IPS-20b (cell line): Measurements from ENCODE around the gene RAPGEF4.
"Not testable (repeated sequence)": the region's sequence is repeated elsewhere in the genome, so short reads cannot be mapped to it uniquely, and the experiment has no call there.

Experiments used
- H3K27ac ChIP-seq: one replicate; pipeline ENCODE4 v1.5.1; 2013; ENCODE audit warnings: low read length
- H3K27me3 ChIP-seq: 2 replicates; pipeline ENCODE4 v1.6.1; 2013; ENCODE audit warnings: mild to moderate bottlenecking, low read length, inconsistent platforms; ENCODE audit not compliant: insufficient read depth
- H3K36me3 ChIP-seq: 2 replicates; pipeline ENCODE4 v1.6.1; 2013; ENCODE audit warnings: low read depth, mild to moderate bottlenecking, inconsistent platforms, low read length, moderate library complexity; ENCODE audit not compliant: insufficient read depth
- H3K4me1 ChIP-seq: 2 replicates; pipeline ENCODE4 v1.6.1; 2013; ENCODE audit warnings: mild to moderate bottlenecking, control low read depth, inconsistent platforms, low read length, moderate library complexity; ENCODE audit not compliant: insufficient read depth
- H3K4me3 ChIP-seq: 2 replicates; pipeline ENCODE4 v1.5.1; 2013; ENCODE audit warnings: mild to moderate bottlenecking, low read length, inconsistent platforms
- H3K9ac ChIP-seq: 2 replicates; pipeline ENCODE4 v1.6.1; 2013; ENCODE audit warnings: low read depth, mild to moderate bottlenecking, inconsistent platforms, low read length, moderate library complexity
- H3K9me3 ChIP-seq: 2 replicates; pipeline ENCODE4 v1.6.1; 2013; ENCODE audit warnings: mild to moderate bottlenecking, low read depth, low read length, inconsistent platforms; ENCODE audit not compliant: insufficient read depth

Gene RAPGEF4

DNA sequence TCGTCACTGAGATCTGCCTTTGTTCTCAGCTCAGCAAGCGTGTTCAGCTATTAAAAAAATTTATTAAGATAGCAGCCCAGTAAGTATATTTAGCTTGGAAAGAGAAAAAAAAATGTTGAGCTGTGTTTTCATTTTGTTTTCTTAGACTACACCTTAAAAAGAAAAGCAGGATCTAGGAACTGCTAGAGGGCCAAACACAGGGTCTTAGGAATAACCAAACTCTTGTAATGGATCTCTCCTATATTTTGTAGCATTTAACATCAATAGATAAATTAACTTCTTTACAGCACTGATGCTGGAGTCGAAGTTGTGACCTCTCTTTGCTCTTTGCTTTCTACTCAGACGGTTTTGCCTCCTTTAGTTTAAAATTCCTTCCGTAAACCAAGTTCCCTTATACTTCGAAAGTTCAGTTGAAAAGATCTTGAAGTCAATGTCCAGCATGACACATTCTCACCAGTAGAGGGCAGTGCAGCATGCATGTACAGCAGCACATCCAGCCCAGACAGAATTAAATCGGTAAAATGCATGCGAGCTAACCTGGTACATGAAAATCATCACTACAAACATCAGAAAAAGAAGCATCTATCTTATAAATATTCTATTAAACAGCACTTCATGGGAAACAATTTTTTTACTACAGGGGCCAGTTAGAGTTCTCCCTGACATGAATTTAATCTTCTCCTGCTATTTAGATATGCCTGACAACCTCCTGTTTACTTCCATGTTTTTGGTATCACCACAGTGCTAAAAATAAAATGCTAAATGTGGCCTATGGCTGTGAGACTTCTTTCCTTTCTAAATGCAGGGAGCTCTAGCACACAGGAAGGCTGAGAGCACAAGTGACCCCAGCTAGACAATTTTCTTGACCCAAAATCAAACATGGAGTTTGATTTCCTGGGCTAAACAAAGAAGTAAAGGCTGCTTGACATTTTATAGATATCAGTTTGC, 291.8 kb downstream of the RAPGEF4 start:
- H3K4me3 ChIP-seq: no peak overlapping the region
- H3K27ac ChIP-seq: no peak overlapping the region
- H3K4me1 ChIP-seq: peaks cover 4% of the 10 kb centered on the region; the same call in 1 of the 2 replicates
- H3K9me3 ChIP-seq: no peaks in the 10 kb centered on the region
- no peak overlapping the region for H3K9ac ChIP-seq
- no peaks in the 10 kb centered on the region for H3K36me3 ChIP-seq
- no peaks in the 10 kb centered on the region for H3K27me3 ChIP-seq

DNA sequence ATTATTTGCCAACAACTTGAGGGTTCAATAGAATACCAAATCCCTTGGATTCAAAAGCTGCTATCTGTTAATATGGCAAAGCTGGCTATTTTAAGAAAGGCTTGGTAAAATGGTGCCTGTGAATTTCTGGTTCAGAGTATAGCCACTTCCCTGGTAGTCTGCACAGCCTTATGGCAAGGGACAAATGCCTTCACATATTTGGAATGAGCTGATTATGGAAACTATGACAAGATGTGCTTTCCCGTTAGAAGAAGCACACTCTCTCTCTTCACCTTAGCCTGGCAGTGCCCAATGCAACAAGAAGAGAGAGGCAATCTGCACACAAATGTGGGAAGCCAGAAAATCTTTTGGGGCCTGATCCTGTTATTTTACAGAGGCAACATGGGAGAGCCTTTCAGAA, 292.5 kb downstream of the RAPGEF4 start:
- H3K36me3 ChIP-seq: no peaks in the 10 kb centered on the region
- peaks cover 4% of the 10 kb centered on the region; the same call in 1 of the 2 replicates for H3K4me1 ChIP-seq
- H3K9ac ChIP-seq: no peak overlapping the region
- H3K27ac ChIP-seq: no peak overlapping the region
- H3K9me3 ChIP-seq: no peaks in the 10 kb centered on the region
- no peaks in the 10 kb centered on the region for H3K27me3 ChIP-seq
- H3K4me3 ChIP-seq: no peak overlapping the region

DNA sequence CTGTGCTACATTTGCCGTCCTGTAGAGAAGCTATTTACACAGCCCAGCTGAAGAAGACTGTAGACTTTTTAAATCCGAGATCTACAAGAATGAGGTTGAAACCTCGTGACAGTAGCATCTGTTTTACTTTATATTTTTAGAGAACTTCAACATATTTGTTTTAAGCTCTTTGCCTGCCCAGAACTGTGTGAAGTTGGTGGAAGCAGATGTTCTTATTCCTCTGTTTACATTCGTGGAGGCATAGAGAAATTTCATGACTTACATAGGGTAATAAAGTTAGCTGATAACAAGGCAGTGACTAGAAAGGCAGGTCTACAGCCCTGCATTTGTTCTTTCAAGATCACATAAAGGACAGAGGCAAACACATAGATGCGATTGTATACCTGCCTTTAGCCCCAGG, 293.0 kb downstream of the RAPGEF4 start:
- H3K36me3 ChIP-seq: no peaks in the 10 kb centered on the region
- H3K27ac ChIP-seq: no peak overlapping the region
- no peaks in the 10 kb centered on the region for H3K27me3 ChIP-seq
- H3K9me3 ChIP-seq: no peaks in the 10 kb centered on the region
- H3K4me3 ChIP-seq: no peak overlapping the region
- H3K9ac ChIP-seq: no peak overlapping the region
- H3K4me1 ChIP-seq: peaks cover 4% of the 10 kb centered on the region; the same call in 1 of the 2 replicates

DNA sequence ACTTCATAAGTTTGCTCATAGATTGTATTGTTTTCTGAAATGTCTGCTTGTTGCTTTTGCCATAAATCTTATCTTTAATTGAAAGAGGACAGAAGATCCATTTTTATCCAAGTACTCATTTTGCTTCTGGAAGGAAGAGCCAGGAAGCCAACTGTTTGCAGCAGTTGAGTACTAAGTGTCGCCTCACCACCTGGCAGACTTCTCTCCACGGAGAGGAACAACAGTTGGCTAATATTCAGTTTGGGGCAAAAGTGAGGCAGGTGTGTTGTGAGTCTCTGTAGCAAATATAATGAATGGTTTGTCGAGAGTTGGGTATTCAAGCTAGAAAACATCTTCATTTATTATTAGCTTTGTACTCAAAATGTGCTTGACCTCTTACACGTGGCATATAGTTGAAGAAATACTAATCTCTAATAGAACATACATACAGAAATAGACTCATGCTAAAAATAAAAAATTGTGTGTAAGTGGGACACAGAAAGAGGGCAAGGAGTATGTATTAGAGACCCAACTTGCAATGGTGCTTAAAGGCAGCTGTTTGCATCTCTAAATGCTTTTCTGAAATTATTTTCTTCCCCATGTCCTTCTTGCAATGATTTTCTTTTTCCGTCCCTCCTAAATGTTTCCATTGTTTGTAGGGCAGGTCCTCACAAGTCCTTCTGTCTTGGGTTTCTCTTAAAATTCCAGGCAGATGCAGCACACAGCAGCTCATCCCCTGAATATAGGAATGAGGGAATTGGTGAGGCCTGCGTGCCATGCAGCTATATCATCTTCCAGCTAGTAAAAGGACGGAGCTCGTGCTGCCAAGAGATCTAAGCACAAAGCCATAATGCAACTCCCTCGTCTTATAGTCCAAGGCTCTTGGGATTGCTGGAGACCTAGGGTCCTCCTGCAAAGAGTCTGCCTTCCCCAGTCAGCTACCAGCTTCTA, 295.2 kb downstream of the RAPGEF4 start:
- Histone ChIP-seq H3K4me3 (no peak overlapping the region), H3K36me3 (no peaks in the 10 kb centered on the region), H3K4me1 (peaks cover 4% of the 10 kb centered on the region; the same call in 1 of the 2 replicates), H3K27me3 (no peaks in the 10 kb centered on the region), H3K9ac (no peak overlapping the region), H3K27ac (no peak overlapping the region), H3K9me3 (no peaks in the 10 kb centered on the region)

DNA sequence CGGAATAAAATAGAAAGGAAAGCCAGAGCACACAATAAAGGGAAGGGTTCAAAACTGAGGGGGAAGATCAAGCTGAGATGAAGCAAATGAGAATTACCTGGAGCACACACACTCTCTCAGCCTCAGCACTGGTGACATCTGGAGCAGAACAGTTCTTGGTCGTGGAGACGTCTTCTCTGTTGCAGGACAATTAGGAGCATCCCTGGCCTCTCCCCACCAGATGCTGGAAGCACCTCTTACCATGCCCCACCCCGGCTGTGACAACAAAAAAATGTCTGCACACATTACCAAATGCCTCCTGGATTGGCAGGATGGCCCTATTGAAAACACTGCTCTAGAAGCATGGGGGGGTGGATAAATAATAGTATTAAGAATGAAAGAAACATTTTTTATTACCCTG, 296.4 kb downstream of the RAPGEF4 start:
- H3K4me3 ChIP-seq: no peak overlapping the region
- H3K27me3 ChIP-seq: no peaks in the 10 kb centered on the region
- no peaks in the 10 kb centered on the region for H3K9me3 ChIP-seq
- no peaks in the 10 kb centered on the region for H3K36me3 ChIP-seq
- H3K9ac ChIP-seq: no peak overlapping the region
- H3K4me1 ChIP-seq: peaks cover 4% of the 10 kb centered on the region; the same call in 1 of the 2 replicates
- no peak overlapping the region for H3K27ac ChIP-seq

DNA sequence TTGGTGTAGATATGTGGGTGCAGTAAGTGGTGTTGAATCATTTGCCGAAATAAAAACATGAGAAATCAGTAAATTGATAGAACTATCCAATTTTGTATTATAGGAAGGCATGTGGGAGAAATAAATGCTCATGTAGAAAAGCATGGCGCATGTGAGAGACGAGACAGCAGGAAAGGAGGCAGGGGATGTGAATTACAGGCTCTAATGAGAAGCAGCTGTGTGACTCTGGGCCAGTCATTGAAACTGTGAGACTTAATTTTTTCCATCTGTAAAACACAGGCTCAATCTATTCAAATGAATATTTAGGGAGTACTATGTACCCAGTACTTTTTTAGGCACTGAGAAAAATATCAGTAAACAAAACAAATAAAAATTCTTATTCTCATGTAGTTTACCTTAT, 297.4 kb downstream of the RAPGEF4 start:
- Histone ChIP-seq H3K9me3 (no peaks in the 10 kb centered on the region), H3K36me3 (no peaks in the 10 kb centered on the region), H3K27me3 (no peaks in the 10 kb centered on the region), H3K9ac (no peak overlapping the region), H3K4me1 (no peaks in the 10 kb centered on the region), H3K27ac (no peak overlapping the region), H3K4me3 (no peak overlapping the region)

DNA sequence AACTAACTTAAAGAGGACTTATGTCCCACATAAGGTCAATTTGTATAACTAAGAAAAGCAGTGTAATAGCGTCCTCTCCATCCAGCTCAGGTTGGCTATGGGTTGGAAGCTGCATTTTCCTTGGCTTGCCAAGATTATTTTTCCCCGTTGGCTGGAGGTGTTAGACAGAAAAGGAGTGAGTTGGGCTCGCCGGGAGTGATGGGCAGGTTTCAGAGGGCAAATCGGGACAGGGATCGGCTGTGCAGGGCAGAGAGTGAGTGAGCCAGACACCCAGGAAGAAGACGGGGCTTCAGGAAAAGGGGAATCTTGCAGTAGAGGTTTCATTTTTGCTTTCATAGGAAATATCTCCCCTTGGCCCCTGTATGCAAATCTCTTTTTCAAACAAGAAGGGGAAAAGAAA, 298.5 kb downstream of the RAPGEF4 start:
- Histone ChIP-seq H3K9me3 (no peaks in the 10 kb centered on the region), H3K36me3 (no peaks in the 10 kb centered on the region), H3K27me3 (no peaks in the 10 kb centered on the region), H3K4me1 (no peaks in the 10 kb centered on the region), H3K4me3 (no peak overlapping the region), H3K27ac (no peak overlapping the region), H3K9ac (no peak overlapping the region)

DNA sequence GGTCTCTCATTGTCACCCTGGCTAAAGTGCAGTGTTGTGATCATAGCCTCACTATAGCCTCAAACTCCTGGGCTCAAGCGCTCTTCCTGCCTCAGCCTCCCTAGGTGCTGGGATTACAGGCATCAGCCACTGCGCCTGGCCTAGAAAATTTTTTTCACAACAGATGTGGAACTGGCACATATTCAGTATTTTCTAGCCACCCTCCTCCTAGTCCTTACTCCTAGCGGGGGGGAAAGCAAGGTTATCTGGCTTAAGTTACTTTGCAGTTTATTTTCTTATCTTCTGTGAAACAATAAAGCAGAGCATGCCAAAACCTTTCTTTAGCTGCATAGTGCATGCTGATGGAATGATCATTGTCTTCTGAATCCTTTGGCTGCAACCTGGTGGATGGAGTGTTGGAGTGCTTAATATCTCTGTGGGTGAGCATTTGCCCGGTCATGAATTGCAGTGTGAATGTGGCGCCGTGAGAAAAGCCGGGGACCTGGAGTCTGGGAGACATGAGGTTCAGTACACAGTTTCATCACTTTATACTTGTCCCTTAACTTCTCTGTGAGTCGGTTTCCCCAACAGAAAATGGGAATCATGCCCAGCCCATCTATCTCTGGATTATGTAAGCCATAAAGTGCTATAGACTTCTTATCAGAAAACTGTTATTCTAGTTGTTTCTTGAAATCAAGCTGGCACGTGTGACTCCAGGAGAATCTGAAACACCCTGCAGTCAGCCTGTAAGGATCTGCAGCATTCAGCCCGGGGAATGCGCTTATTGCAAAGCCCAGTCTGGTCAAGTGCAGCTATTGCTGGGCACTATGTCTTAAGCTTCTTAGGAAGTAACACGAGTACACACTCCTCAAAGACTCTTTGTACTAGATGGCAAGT, 301.8 kb downstream of the RAPGEF4 start:
- H3K36me3 ChIP-seq: no peaks in the 10 kb centered on the region
- no peaks in the 10 kb centered on the region for H3K27me3 ChIP-seq
- no peaks in the 10 kb centered on the region for H3K4me1 ChIP-seq
- no peak overlapping the region for H3K4me3 ChIP-seq
- H3K9me3 ChIP-seq: no peaks in the 10 kb centered on the region
- no peak overlapping the region for H3K27ac ChIP-seq
- H3K9ac ChIP-seq: no peak overlapping the region

DNA sequence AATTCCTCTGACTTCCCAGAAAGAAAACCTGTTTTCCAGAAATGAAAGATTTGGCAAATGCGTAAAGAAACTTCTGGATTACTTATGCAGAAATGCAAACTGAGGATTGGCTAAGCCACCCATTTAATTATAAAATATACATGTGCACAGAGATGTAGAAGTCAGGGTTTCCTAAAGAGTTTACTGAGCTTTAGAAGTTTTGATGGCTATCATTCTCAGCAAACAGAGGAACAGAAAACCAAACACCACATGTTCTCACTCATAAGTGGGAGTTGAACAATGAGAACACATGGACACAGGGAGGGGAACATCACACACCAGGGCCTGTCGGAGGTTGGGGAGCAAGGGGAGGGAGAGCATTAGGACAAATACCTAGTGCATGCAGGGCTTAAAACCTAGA, 302.6 kb downstream of the RAPGEF4 start:
- not testable (repeated sequence) for H3K27ac ChIP-seq, H3K27me3 ChIP-seq, H3K4me1 ChIP-seq, H3K36me3 ChIP-seq, H3K9ac ChIP-seq, H3K4me3 ChIP-seq, H3K9me3 ChIP-seq

DNA sequence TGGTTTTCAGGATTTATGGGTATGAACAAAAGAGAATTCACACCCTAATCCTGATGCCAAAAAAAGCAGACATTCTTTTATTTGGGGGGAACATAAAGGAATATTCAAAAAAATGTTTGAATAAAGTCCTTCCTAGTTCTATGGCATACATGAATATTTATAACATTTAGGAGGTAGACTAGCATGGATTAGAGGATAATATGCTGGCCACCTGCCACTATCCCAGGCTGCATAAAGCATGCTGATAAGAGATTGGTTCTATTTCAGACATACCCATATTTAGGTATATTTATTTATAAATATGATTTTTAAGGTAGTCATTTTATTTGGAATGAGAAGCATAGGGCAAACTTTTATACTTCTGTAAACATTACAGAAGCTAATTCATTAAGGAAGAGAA, 305.1 kb downstream of the RAPGEF4 start:
- no peaks in the 10 kb centered on the region for H3K4me1 ChIP-seq
- no peak overlapping the region for H3K4me3 ChIP-seq
- no peak overlapping the region for H3K9ac ChIP-seq
- no peaks in the 10 kb centered on the region for H3K27me3 ChIP-seq
- H3K36me3 ChIP-seq: no peaks in the 10 kb centered on the region
- no peak overlapping the region for H3K27ac ChIP-seq
- H3K9me3 ChIP-seq: no peaks in the 10 kb centered on the region

DNA sequence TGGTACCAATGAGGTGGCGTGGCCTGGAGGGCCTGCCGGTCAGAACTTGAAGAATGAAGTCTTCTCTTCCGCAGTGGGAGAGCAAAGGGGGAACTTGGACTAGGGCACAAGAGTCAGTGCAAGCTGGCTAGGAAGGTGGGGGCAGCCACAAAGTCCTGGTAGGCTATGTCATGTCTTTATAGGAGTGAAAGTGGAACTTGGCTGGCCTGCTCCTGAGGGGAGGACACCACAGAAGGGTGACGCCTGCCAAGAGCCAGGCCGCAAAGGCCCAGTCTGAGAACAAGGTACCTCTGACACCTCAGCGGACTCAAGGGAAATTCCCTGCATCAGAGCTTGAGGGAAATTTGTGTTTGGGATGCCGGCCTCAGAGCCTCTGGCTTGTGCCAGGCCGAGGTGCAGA, 307.8 kb downstream of the RAPGEF4 start:
- Histone ChIP-seq H3K4me3 (no peak overlapping the region), H3K27me3 (no peaks in the 10 kb centered on the region), H3K4me1 (no peaks in the 10 kb centered on the region), H3K36me3 (no peaks in the 10 kb centered on the region), H3K27ac (no peak overlapping the region), H3K9me3 (no peaks in the 10 kb centered on the region), H3K9ac (no peak overlapping the region)
